H1 (cell line): Measurements from ENCODE around the gene ELOVL6. TPM values are rescaled to one million over a fixed set of nuclear protein-coding genes. Genes with fewer than 3 reads are reported as not detected.

Experiments
- MAFK ChIP-seq: IDR thresholded peaks from 2 replicates; pipeline ENCODE4 v1.6.1; 2012; ENCODE audit warnings: low read depth, mild to moderate bottlenecking, improper control_type of control experiment, low read length
- NANOG ChIP-seq: IDR thresholded peaks from 2 replicates; pipeline ENCODE4 v1.6.1; 2011; ENCODE audit warnings: low read length, low read depth, mild to moderate bottlenecking, inconsistent platforms; ENCODE audit not compliant: insufficient read depth, poor library complexity, severe bottlenecking
- RNF2 ChIP-seq: fragments of 200-900, 300-1000 bp; sonication (generic); IDR thresholded peaks from 2 replicates; pipeline ENCODE4 v1.7.1; 2016; ENCODE audit warnings: borderline replicate concordance, low read depth, mild to moderate bottlenecking, antibody characterized with exemption, low read length; ENCODE audit not compliant: poor library complexity, severe bottlenecking; ENCODE audit errors: missing control alignments
- SIX5 ChIP-seq: IDR thresholded peaks from 2 replicates; pipeline ENCODE4 v1.6.1; 2011; ENCODE audit warnings: mild to moderate bottlenecking, low read depth, low read length
- TBP ChIP-seq: IDR thresholded peaks from 2 replicates; pipeline ENCODE4 v1.6.1; 2011; ENCODE audit warnings: low read depth, low read length, improper control_type of control experiment
- TCF12 ChIP-seq: IDR thresholded peaks from 2 replicates; pipeline ENCODE4 v1.6.1; 2011; ENCODE audit warnings: low read depth, mild to moderate bottlenecking, low read length
- polyA plus RNA-seq, 7 experiments: library from polyadenylated mRNA; depleted of rRNA in 3 of 7; stranded (reverse) in 5 of 7; unstranded in 2 of 7; fragments of >200 nt in 5 of 7; fragments of 200-250 nt in 2 of 7; gene quantifications; 1 replicate in 5 of 7; 2 replicates in 1 of 7; 4 replicates in 1 of 7; pipeline versions ENCODE4 v1.2.1 to v1.2.3, GENCODE V29; 2011 to 2013; ENCODE audit warnings: missing spikeins in 2 of 7, mixed read lengths in 2 of 7
- total RNA-seq: library from RNA; stranded (reverse); fragmentation: NEBNext Ultra II Directional; extraction: Animal tissue kit (Norgen Biotek cat#: 25700); gene quantifications from 2 replicates; pipeline ENCODE4 v1.2.1, GENCODE V29; 2021
- TF ChIP-seq, protein P1 (sequence below): fragments of 300-600 bp; sonication (generic); IDR thresholded peaks from 2 replicates; pipeline ENCODE4 v1.7.1; 2012; ENCODE audit warnings: low read length, moderate library complexity, mild to moderate bottlenecking, inconsistent platforms; ENCODE audit not compliant: insufficient replicate concordance
- TF ChIP-seq, protein P2 (sequence below): IDR thresholded peaks from 2 replicates; pipeline ENCODE4 v1.6.1; 2012; ENCODE audit warnings: inconsistent platforms

ELOVL6 gene
- total and polyA plus RNA-seq, 2 of the 8 experiments (the other 6 are each of a cell fraction or from before 2014, with no cell fraction given): 27.8 to 86.6 TPM

DNA sequence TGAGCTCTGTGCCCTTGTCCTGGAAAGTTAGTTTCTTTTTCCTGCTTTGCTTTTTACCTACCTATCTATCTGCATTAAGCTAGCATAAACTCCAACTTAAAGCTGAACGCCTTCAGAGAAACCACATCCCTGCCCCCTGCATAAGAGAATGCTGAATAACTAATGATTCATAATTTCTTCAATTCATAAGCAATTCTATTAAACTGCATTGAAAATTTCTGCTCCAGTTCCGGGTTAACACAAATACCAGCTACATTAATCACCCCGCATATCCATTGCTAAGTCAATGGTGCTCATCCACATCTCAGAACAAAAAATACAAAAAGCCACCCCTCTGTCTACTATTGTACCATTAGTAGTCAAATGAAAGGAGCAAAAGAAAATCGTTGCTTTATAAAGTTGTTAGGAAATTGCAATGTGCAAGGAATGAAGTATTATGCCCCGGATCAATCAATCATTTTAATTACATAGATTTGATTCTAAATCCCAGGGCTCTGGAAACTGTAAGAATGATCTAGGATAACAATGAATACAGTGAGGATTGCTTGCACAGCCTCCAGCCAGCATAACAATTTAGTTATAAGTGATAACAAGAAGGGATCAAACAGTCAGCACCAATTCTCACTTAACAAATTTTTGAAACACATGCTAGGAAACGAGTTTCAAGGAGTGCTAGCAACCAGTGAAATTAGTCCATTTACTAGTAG lies 106.8 kb downstream of the ELOVL6 start (continued):
- TF ChIP-seq, protein P1, sequence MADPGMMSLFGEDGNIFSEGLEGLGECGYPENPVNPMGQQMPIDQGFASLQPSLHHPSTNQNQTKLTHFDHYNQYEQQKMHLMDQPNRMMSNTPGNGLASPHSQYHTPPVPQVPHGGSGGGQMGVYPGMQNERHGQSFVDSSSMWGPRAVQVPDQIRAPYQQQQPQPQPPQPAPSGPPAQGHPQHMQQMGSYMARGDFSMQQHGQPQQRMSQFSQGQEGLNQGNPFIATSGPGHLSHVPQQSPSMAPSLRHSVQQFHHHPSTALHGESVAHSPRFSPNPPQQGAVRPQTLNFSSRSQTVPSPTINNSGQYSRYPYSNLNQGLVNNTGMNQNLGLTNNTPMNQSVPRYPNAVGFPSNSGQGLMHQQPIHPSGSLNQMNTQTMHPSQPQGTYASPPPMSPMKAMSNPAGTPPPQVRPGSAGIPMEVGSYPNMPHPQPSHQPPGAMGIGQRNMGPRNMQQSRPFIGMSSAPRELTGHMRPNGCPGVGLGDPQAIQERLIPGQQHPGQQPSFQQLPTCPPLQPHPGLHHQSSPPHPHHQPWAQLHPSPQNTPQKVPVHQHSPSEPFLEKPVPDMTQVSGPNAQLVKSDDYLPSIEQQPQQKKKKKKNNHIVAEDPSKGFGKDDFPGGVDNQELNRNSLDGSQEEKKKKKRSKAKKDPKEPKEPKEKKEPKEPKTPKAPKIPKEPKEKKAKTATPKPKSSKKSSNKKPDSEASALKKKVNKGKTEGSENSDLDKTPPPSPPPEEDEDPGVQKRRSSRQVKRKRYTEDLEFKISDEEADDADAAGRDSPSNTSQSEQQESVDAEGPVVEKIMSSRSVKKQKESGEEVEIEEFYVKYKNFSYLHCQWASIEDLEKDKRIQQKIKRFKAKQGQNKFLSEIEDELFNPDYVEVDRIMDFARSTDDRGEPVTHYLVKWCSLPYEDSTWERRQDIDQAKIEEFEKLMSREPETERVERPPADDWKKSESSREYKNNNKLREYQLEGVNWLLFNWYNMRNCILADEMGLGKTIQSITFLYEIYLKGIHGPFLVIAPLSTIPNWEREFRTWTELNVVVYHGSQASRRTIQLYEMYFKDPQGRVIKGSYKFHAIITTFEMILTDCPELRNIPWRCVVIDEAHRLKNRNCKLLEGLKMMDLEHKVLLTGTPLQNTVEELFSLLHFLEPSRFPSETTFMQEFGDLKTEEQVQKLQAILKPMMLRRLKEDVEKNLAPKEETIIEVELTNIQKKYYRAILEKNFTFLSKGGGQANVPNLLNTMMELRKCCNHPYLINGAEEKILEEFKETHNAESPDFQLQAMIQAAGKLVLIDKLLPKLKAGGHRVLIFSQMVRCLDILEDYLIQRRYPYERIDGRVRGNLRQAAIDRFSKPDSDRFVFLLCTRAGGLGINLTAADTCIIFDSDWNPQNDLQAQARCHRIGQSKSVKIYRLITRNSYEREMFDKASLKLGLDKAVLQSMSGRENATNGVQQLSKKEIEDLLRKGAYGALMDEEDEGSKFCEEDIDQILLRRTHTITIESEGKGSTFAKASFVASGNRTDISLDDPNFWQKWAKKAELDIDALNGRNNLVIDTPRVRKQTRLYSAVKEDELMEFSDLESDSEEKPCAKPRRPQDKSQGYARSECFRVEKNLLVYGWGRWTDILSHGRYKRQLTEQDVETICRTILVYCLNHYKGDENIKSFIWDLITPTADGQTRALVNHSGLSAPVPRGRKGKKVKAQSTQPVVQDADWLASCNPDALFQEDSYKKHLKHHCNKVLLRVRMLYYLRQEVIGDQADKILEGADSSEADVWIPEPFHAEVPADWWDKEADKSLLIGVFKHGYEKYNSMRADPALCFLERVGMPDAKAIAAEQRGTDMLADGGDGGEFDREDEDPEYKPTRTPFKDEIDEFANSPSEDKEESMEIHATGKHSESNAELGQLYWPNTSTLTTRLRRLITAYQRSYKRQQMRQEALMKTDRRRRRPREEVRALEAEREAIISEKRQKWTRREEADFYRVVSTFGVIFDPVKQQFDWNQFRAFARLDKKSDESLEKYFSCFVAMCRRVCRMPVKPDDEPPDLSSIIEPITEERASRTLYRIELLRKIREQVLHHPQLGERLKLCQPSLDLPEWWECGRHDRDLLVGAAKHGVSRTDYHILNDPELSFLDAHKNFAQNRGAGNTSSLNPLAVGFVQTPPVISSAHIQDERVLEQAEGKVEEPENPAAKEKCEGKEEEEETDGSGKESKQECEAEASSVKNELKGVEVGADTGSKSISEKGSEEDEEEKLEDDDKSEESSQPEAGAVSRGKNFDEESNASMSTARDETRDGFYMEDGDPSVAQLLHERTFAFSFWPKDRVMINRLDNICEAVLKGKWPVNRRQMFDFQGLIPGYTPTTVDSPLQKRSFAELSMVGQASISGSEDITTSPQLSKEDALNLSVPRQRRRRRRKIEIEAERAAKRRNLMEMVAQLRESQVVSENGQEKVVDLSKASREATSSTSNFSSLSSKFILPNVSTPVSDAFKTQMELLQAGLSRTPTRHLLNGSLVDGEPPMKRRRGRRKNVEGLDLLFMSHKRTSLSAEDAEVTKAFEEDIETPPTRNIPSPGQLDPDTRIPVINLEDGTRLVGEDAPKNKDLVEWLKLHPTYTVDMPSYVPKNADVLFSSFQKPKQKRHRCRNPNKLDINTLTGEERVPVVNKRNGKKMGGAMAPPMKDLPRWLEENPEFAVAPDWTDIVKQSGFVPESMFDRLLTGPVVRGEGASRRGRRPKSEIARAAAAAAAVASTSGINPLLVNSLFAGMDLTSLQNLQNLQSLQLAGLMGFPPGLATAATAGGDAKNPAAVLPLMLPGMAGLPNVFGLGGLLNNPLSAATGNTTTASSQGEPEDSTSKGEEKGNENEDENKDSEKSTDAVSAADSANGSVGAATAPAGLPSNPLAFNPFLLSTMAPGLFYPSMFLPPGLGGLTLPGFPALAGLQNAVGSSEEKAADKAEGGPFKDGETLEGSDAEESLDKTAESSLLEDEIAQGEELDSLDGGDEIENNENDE: no peak
- TF ChIP-seq TBP (no peak), NANOG (no peak), SIX5 (no peak), RNF2 (no peak), TCF12 (no peak), MAFK (no peak)
- TF ChIP-seq, protein P2, sequence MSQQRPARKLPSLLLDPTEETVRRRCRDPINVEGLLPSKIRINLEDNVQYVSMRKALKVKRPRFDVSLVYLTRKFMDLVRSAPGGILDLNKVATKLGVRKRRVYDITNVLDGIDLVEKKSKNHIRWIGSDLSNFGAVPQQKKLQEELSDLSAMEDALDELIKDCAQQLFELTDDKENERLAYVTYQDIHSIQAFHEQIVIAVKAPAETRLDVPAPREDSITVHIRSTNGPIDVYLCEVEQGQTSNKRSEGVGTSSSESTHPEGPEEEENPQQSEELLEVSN: no peak
